H1 (cell line): ENCODE measurements around the gene CHD1. TPM values are rescaled to one million over a fixed set of nuclear protein-coding genes. Genes with fewer than 3 reads are reported as not detected.
A peak's percentile ranks its signal among the peaks of the same experiment; 100 is the strongest.

Experiments used
- CTCF ChIA-PET: fragments of 300-600 bp; sonication (Branson Sonifier 250); formaldehyde crosslinking; loops from one replicate; lab custom pipeline; 2021; ENCODE audit not compliant: partially characterized antibody; lab: Charles Lee
- POLR2A ChIA-PET: fragments of 300-600 bp; sonication (Branson Sonifier 250); formaldehyde crosslinking; loops from one replicate; lab custom pipeline; 2021; ENCODE audit warnings: inconsistent platforms; ENCODE audit not compliant: partially characterized antibody; lab: Charles Lee
- DNase-seq, 2 experiments: peaks; one replicate each; pipeline versions ENCODE4 v3.0.0 to v3.0.0-alpha.2; 2010 to 2022; ENCODE audit warnings: low spot score in 2 of 2, low read depth in 1 of 2, mixed read lengths in 1 of 2
- FAIRE-seq: peaks from 2 replicates; lab custom pipeline; 2011; peaks lifted over from hg19 to GRCh38; lab: Jason Lieb, UNC
- H2AFZ ChIP-seq: 2 replicates; pipeline ENCODE4 v1.8.1; 2012; ENCODE audit warnings: low read length, inconsistent platforms
- H2AK5ac ChIP-seq: 2 replicates; pipeline ENCODE4 v1.6.1; 2013; ENCODE audit warnings: low read depth, low read length
- H2BK120ac ChIP-seq: replicated peaks from 2 replicates; pipeline ENCODE3; 2013; ENCODE audit warnings: low read depth, low read length, inconsistent platforms
- H2BK12ac ChIP-seq: 2 replicates; pipeline ENCODE4 v1.6.1; 2013; ENCODE audit warnings: low read depth, low read length
- H2BK15ac ChIP-seq: 2 replicates; pipeline ENCODE4 v1.6.1; 2013; ENCODE audit warnings: low read length
- H2BK20ac ChIP-seq: 2 replicates; pipeline ENCODE4 v1.6.1; 2013; ENCODE audit warnings: low read length
- H2BK5ac ChIP-seq: 2 replicates; pipeline ENCODE4 v1.6.1; 2013; ENCODE audit warnings: low read depth, low read length
- H3K14ac ChIP-seq: 2 replicates; pipeline ENCODE4 v1.6.1; 2013; ENCODE audit warnings: inconsistent platforms; ENCODE audit not compliant: insufficient read length
- H3K18ac ChIP-seq: 2 replicates; pipeline ENCODE4 v1.6.1; 2013; ENCODE audit warnings: low read length; ENCODE audit errors: extremely low read depth
- H3K23ac ChIP-seq: 2 replicates; pipeline ENCODE4 v1.6.1; 2013; ENCODE audit warnings: inconsistent platforms; ENCODE audit not compliant: insufficient read length
- H3K23me2 ChIP-seq: 2 replicates; pipeline ENCODE4 v1.6.1; 2013; ENCODE audit warnings: low read depth, low read length
- H3K27ac ChIP-seq: 2 replicates; pipeline ENCODE4 v1.6.1; 2011; ENCODE audit warnings: low read depth, low read length, inconsistent platforms
- H3K27me3 ChIP-seq, 4 experiments: replicated peaks in 1 of 4; 1 replicate in 1 of 4; 2 replicates in 3 of 4; pipeline versions ENCODE4 v1.6.1 to v1.8.1; 2011 to 2013; ENCODE audit warnings: low read length in 3 of 4, mild to moderate bottlenecking in 3 of 4, inconsistent platforms in 2 of 4, mixed read lengths in 2 of 4, moderate library complexity in 1 of 4; ENCODE audit not compliant: control insufficient read depth in 3 of 4, insufficient read depth in 3 of 4; ENCODE audit errors: extremely low read depth in 1 of 4
- H3K36me3 ChIP-seq, 4 experiments: 2 replicates each; pipeline versions ENCODE4 v1.6.1 to v1.8.1; 2011 to 2013; ENCODE audit warnings: mild to moderate bottlenecking in 4 of 4, low read length in 3 of 4, moderate library complexity in 2 of 4, control low read depth in 1 of 4, inconsistent platforms in 1 of 4; ENCODE audit not compliant: insufficient read depth in 4 of 4, control insufficient read depth in 2 of 4
- H3K4ac ChIP-seq: replicated peaks from 2 replicates; pipeline ENCODE3; 2013; ENCODE audit warnings: low read length, low read depth, mixed read lengths, inconsistent platforms; ENCODE audit not compliant: insufficient read length
- H3K4me1 ChIP-seq, 4 experiments: replicated peaks in 1 of 4; 1 replicate in 1 of 4; 2 replicates in 3 of 4; pipeline versions ENCODE4 v1.6.1 to v1.8.1; 2011 to 2013; ENCODE audit warnings: low read length in 3 of 4, inconsistent platforms in 2 of 4, mixed read lengths in 1 of 4; ENCODE audit not compliant: insufficient read depth in 4 of 4, control insufficient read depth in 3 of 4
- H3K4me2 ChIP-seq, 2 experiments: 2 replicates each; pipeline versions ENCODE4 v1.6.1 to v1.8.1; 2011 to 2013; ENCODE audit warnings: low read depth in 2 of 2, low read length in 2 of 2, control low read depth in 1 of 2, inconsistent platforms in 1 of 2, mild to moderate bottlenecking in 1 of 2; ENCODE audit not compliant: insufficient read depth in 1 of 2
- H3K4me3 ChIP-seq, 4 experiments: fragments of 200-600, 300-600 bp in 1 of 4; sonication (generic), shearing (Covaris generic), sonication (Bioruptor Twin) in 1 of 4; 2 replicates each; pipeline versions ENCODE4 v1.5.1 to v1.8.1; 2011 to 2016; ENCODE audit warnings: low read length in 4 of 4, low read depth in 3 of 4, control low read depth in 2 of 4, inconsistent platforms in 2 of 4, mild to moderate bottlenecking in 2 of 4, mixed read lengths in 1 of 4, moderate library complexity in 1 of 4; ENCODE audit not compliant: insufficient read depth in 2 of 4; ENCODE audit errors: extremely low read depth in 1 of 4
- H3K56ac ChIP-seq: replicated peaks from 2 replicates; pipeline ENCODE3; 2013; ENCODE audit warnings: low read depth, mild to moderate bottlenecking, mixed read lengths, low read length, inconsistent platforms; ENCODE audit not compliant: insufficient read length
- H3K79me1 ChIP-seq: 2 replicates; pipeline ENCODE4 v1.6.1; 2013; ENCODE audit warnings: low read depth, low read length, control low read depth
- H3K79me2 ChIP-seq, 2 experiments: 2 replicates each; pipeline versions ENCODE4 v1.6.1 to v1.8.1; 2012 to 2013; ENCODE audit warnings: low read length in 2 of 2, mild to moderate bottlenecking in 2 of 2, inconsistent platforms in 1 of 2; ENCODE audit not compliant: insufficient read depth in 2 of 2, control insufficient read depth in 1 of 2
- H3K9ac ChIP-seq, 4 experiments: replicated peaks in 1 of 4; 1 replicate in 1 of 4; 2 replicates in 3 of 4; pipeline versions ENCODE4 v1.6.1 to v1.8.1; 2011 to 2013; ENCODE audit warnings: low read depth in 3 of 4, low read length in 3 of 4, control low read depth in 2 of 4, mild to moderate bottlenecking in 2 of 4, moderate library complexity in 2 of 4, inconsistent platforms in 1 of 4; ENCODE audit errors: extremely low read depth in 1 of 4
- H3K9me3 ChIP-seq, 2 experiments: 2 replicates each; pipeline versions ENCODE4 v1.6.1 to v1.8.1; 2012 to 2013; ENCODE audit warnings: mild to moderate bottlenecking in 2 of 2, moderate library complexity in 2 of 2, control low read depth in 1 of 2, inconsistent platforms in 1 of 2, low read depth in 1 of 2, low read length in 1 of 2, mixed read lengths in 1 of 2; ENCODE audit not compliant: insufficient read depth in 2 of 2
- H4K20me1 ChIP-seq, 2 experiments: replicated peaks in 1 of 2; 2 replicates each; pipeline versions ENCODE3 to v1.8.1; 2011 to 2013; ENCODE audit warnings: inconsistent platforms in 2 of 2, low read length in 2 of 2, mild to moderate bottlenecking in 1 of 2; ENCODE audit not compliant: insufficient read depth in 2 of 2, control insufficient read depth in 1 of 2
- H4K5ac ChIP-seq: 2 replicates; pipeline ENCODE4 v1.6.1; 2013; ENCODE audit warnings: low read length, low read depth, mixed read lengths, inconsistent platforms; ENCODE audit not compliant: insufficient read length
- H4K8ac ChIP-seq: 2 replicates; pipeline ENCODE4 v1.8.0; 2013; ENCODE audit warnings: mild to moderate bottlenecking, moderate library complexity, low read length, inconsistent platforms; ENCODE audit not compliant: insufficient read depth; ENCODE audit errors: extremely low read depth
- H4K91ac ChIP-seq: replicated peaks from 2 replicates; pipeline ENCODE3; 2013; ENCODE audit warnings: low read length, mixed read lengths, inconsistent platforms; ENCODE audit not compliant: insufficient read length
- BRCA1 ChIP-seq: IDR thresholded peaks from 2 replicates; pipeline ENCODE4 v1.6.1; 2012; ENCODE audit warnings: low read depth, low read length, improper control_type of control experiment
- GABPA ChIP-seq: IDR thresholded peaks from 2 replicates; pipeline ENCODE4 v1.6.1; 2011; ENCODE audit warnings: mild to moderate bottlenecking, low read length, moderate library complexity, borderline replicate concordance; ENCODE audit not compliant: insufficient read depth
- NANOG ChIP-seq: IDR thresholded peaks from 2 replicates; pipeline ENCODE4 v1.6.1; 2011; ENCODE audit warnings: low read length, low read depth, mild to moderate bottlenecking, inconsistent platforms; ENCODE audit not compliant: insufficient read depth, poor library complexity, severe bottlenecking
- POLR2A ChIP-seq, 2 experiments: IDR thresholded peaks; 1 replicate in 1 of 2; 2 replicates in 1 of 2; pipeline ENCODE4 v1.6.1; 2011; ENCODE audit warnings: low read depth in 2 of 2, low read length in 2 of 2, mild to moderate bottlenecking in 2 of 2; ENCODE audit errors: control extremely low read depth in 1 of 2
- RXRA ChIP-seq: IDR thresholded peaks from 2 replicates; pipeline ENCODE4 v1.6.1; 2011; ENCODE audit warnings: low read depth, mild to moderate bottlenecking, low read length, moderate library complexity; ENCODE audit not compliant: insufficient read depth
- SRF ChIP-seq: IDR thresholded peaks from 2 replicates; pipeline ENCODE4 v1.6.1; 2011; ENCODE audit warnings: mild to moderate bottlenecking, low read depth, low read length, moderate library complexity
- SUZ12 ChIP-seq: fragments of 200-600 bp; sonication (generic); IDR thresholded peaks from 2 replicates; pipeline ENCODE4 v1.6.1; 2012; ENCODE audit warnings: mild to moderate bottlenecking, inconsistent platforms, low read length, moderate library complexity, mixed read lengths
- WGBS, 2 experiments: shearing (Covaris generic) in 1 of 2; methylation state at CpG; one replicate each; pipeline versions ENCODE4 v1.1.6 to v1.1.7; 2013 to 2015; ENCODE audit warnings: low lambda C conversion rate in 2 of 2, mixed read lengths in 2 of 2, inconsistent platforms in 1 of 2, low coverage in 1 of 2, missing lambda C conversion rate in 1 of 2; ENCODE audit not compliant: insufficient replicate concordance in 2 of 2, insufficient coverage in 1 of 2, insufficient read length in 1 of 2; ENCODE audit errors: extremely low coverage in 1 of 2, missing lambda C conversion rate in 1 of 2; 5-methylcytosine and 5-hydroxymethylcytosine counted together
- polyA plus RNA-seq, 7 experiments: library from polyadenylated mRNA; depleted of rRNA in 3 of 7; stranded (reverse) in 5 of 7; unstranded in 2 of 7; fragments of >200 nt in 5 of 7; fragments of 200-250 nt in 2 of 7; gene quantifications; 1 replicate in 5 of 7; 2 replicates in 1 of 7; 4 replicates in 1 of 7; pipeline versions ENCODE4 v1.2.1 to v1.2.3, GENCODE V29; 2011 to 2013; ENCODE audit warnings: missing spikeins in 2 of 7, mixed read lengths in 2 of 7
- total RNA-seq: library from RNA; stranded (reverse); fragmentation: NEBNext Ultra II Directional; extraction: Animal tissue kit (Norgen Biotek cat#: 25700); gene quantifications from 2 replicates; pipeline ENCODE4 v1.2.1, GENCODE V29; 2021
- TF ChIP-seq, protein P1 (sequence below): IDR thresholded peaks from 2 replicates; pipeline ENCODE4 v1.6.1; 2012; ENCODE audit warnings: inconsistent platforms
- TF ChIP-seq, protein P2 (sequence below): IDR thresholded peaks from 2 replicates; pipeline ENCODE4 v1.6.1; 2011; ENCODE audit warnings: low read depth, mild to moderate bottlenecking, low read length; ENCODE audit not compliant: insufficient read depth
- TF ChIP-seq, protein P3 (sequence below): IDR thresholded peaks from 2 replicates; pipeline ENCODE4 v1.6.1; 2012; ENCODE audit warnings: low read length, inconsistent platforms

CHD1 gene
- total and polyA plus RNA-seq, 2 of the 8 experiments (the other 6 are each of a cell fraction or from before 2014, with no cell fraction given) = 15.6 to 53.0 TPM

DNA sequence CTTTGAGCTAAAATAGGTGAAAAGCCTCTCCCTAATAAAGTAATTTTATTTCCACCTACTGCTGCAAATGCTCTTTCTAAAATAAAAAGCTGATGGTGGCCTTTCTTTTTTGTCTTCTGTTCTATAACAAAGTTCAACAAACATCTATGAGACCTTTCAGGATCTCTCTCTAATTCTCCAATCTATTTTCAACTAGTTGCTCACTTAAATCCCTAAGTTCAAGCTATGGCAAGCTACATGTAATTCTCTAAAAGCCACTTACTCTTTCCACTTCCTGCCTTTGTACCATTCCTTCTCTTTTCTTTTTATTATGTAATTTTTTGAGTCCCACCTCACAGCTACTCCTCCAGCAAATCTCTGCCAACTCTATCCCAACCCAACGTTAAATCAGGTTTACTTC is 20.9 kb downstream of the CHD1 start:
- H3K4ac ChIP-seq = no peak overlapping the region
- no peak overlapping the region for H2BK20ac ChIP-seq
- POLR2A ChIA-PET = interaction anchor here (0.8 to 1.1 kb wide), 4 partner anchors 13 to 21 kb away, joined by 3 to 4 read pairs (median 3); partner anchors contain the start of gene CHD1
- H3K9ac ChIP-seq = no peak overlapping the region
- no peak overlapping the region for H3K27ac ChIP-seq
- H3K23ac ChIP-seq = no peak overlapping the region
- no peaks in the 10 kb centered on the region for H3K9me3 ChIP-seq
- no peak overlapping the region; a peak in 1 of 8 replicates for H3K4me3 ChIP-seq
- no peaks in the 10 kb centered on the region for H3K27me3 ChIP-seq
- H4K20me1 ChIP-seq = peaks cover 1 to 3% of the 10 kb centered on the region in 2 experiments
- H3K14ac ChIP-seq = no peak overlapping the region
- H3K4me1 ChIP-seq = peaks cover 0 to 6% (median 0%) of the 10 kb centered on the region in 4 experiments; a peak in 1 of 7 replicates
- DNase-seq (no peak), FAIRE-seq (no peak)
- no peak overlapping the region for H2BK120ac ChIP-seq
- H2AFZ ChIP-seq = no peak overlapping the region
- H2BK12ac ChIP-seq = no peak overlapping the region
- no peak overlapping the region for H4K91ac ChIP-seq
- H2BK15ac ChIP-seq = no peak overlapping the region
- H3K4me2 ChIP-seq = peak overlapping the region in 1 of 2 experiments; percentile 9; a peak in 1 of 4 replicates
- peaks cover 0 to 83% of the 10 kb centered on the region in 2 experiments; a peak in 3 of 4 replicates for H3K79me2 ChIP-seq
- H2AK5ac ChIP-seq = no peak overlapping the region
- H3K18ac ChIP-seq = no peak overlapping the region; the same call in 1 of the 2 replicates
- 45% methylated on average over 1 of the region's 1 CpG; no CpG with 5 or more reads in 1 of the 2 experiments for WGBS, 2 experiments
- no peaks in the 10 kb centered on the region for H3K23me2 ChIP-seq
- CTCF ChIA-PET = interaction anchor here (1.0 to 3.4 kb wide), 8 partner anchors 10 to 158 kb away, joined by 3 to 22 read pairs (median 4); no protein-coding TSS in a partner anchor
- peaks cover 0 to 40% (median 14%) of the 10 kb centered on the region in 4 experiments; a peak in 6 of 8 replicates for H3K36me3 ChIP-seq
- peaks cover 2% of the 10 kb centered on the region; the same call in 1 of the 2 replicates for H3K79me1 ChIP-seq
- no peak overlapping the region for H3K56ac ChIP-seq
- TF ChIP-seq SRF (no peak), GABPA (no peak), POLR2A (IDR thresholded peaks at IDR 0.05; ENCODE audit: control extremely low read depth in 1 of 2, low read depth in 2 of 2, low read length in 2 of 2) (no peak), BRCA1 (no peak), NANOG (no peak), SUZ12 (no peak), RXRA (no peak)
- TF ChIP-seq, protein P1, sequence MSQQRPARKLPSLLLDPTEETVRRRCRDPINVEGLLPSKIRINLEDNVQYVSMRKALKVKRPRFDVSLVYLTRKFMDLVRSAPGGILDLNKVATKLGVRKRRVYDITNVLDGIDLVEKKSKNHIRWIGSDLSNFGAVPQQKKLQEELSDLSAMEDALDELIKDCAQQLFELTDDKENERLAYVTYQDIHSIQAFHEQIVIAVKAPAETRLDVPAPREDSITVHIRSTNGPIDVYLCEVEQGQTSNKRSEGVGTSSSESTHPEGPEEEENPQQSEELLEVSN = no peak
- TF ChIP-seq, protein P2, sequence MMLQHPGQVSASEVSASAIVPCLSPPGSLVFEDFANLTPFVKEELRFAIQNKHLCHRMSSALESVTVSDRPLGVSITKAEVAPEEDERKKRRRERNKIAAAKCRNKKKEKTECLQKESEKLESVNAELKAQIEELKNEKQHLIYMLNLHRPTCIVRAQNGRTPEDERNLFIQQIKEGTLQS = no peak
- TF ChIP-seq, protein P3, sequence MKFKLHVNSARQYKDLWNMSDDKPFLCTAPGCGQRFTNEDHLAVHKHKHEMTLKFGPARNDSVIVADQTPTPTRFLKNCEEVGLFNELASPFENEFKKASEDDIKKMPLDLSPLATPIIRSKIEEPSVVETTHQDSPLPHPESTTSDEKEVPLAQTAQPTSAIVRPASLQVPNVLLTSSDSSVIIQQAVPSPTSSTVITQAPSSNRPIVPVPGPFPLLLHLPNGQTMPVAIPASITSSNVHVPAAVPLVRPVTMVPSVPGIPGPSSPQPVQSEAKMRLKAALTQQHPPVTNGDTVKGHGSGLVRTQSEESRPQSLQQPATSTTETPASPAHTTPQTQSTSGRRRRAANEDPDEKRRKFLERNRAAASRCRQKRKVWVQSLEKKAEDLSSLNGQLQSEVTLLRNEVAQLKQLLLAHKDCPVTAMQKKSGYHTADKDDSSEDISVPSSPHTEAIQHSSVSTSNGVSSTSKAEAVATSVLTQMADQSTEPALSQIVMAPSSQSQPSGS = no peak
- no peak overlapping the region for H4K5ac ChIP-seq
- H4K8ac ChIP-seq = no peak overlapping the region
- H2BK5ac ChIP-seq = no peak overlapping the region
